Activated naive CD8-positive, alpha-beta T cell (primary cell): ENCODE measurements around the gene TNFAIP8L1.
"Not testable (repeated sequence)": the region's sequence is repeated elsewhere in the genome, so short reads cannot be mapped to it uniquely, and the experiment has no call there.

Experiments
- H3K27ac Mint-ChIP-seq: one replicate; pipeline ENCODE4 v1.8.0; 2021; ENCODE audit warnings: mixed read lengths
- H3K27me3 Mint-ChIP-seq: one replicate; pipeline ENCODE4 v1.8.0; 2021; ENCODE audit warnings: mixed read lengths
- H3K36me3 Mint-ChIP-seq: one replicate; pipeline ENCODE4 v1.8.0; 2021; ENCODE audit warnings: mixed read lengths
- H3K4me1 Mint-ChIP-seq: one replicate; pipeline ENCODE4 v1.8.0; 2021; ENCODE audit warnings: low read depth, mixed read lengths
- H3K4me3 Mint-ChIP-seq: one replicate; pipeline ENCODE4 v1.8.0; 2021; ENCODE audit warnings: mild to moderate bottlenecking, mixed read lengths
- H3K9me3 Mint-ChIP-seq: one replicate; pipeline ENCODE4 v1.8.0; 2021; ENCODE audit warnings: low read depth, mixed read lengths

The TNFAIP8L1 gene

DNA sequence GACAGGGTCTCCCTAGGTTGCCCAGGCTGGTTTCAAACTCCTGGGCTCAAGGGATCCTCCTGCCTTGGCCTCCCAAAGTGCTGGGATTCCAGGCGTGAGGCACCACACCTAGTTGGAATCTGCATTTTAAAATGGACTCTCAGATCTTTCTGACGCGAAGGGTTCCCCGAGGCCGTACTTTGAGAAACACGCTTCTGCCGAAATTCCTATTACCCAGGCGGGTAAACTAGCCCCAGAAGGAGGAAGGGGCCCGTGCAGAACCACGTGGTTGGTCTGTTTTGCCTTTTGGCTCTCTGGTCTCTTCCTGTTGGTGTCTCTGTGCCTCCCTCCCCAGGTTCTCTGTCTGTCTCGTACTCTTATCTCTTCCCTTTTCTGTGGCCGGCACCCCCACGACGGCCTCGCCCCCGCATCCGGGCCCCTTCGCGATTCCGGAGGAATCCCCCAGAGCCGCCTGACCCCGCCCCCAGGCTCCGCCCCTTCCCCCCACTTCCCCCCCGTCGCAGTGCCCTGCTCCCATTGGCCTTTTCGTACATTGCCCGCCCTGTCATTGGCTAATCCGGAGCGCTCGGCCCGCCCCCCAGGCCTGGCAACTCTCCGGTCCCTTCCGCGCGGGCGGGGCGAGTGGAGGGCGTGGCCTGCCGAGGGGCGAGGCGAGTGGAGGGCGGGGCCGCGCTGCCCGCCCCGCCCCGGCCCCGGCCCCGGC is at the start of gene TNFAIP8L1:
TSS of gene TNFAIP8L1 (plus strand) at position 689 of the 703 bp plus-strand sequence. CDS start 12,354 bp downstream, outside the sequence.
- peaks cover 32% of the 10 kb centered on the region for H3K4me1 Mint-ChIP-seq
- H3K27me3 Mint-ChIP-seq, result no peaks in the 10 kb centered on the region
- no peaks in the 10 kb centered on the region for H3K36me3 Mint-ChIP-seq

DNA sequence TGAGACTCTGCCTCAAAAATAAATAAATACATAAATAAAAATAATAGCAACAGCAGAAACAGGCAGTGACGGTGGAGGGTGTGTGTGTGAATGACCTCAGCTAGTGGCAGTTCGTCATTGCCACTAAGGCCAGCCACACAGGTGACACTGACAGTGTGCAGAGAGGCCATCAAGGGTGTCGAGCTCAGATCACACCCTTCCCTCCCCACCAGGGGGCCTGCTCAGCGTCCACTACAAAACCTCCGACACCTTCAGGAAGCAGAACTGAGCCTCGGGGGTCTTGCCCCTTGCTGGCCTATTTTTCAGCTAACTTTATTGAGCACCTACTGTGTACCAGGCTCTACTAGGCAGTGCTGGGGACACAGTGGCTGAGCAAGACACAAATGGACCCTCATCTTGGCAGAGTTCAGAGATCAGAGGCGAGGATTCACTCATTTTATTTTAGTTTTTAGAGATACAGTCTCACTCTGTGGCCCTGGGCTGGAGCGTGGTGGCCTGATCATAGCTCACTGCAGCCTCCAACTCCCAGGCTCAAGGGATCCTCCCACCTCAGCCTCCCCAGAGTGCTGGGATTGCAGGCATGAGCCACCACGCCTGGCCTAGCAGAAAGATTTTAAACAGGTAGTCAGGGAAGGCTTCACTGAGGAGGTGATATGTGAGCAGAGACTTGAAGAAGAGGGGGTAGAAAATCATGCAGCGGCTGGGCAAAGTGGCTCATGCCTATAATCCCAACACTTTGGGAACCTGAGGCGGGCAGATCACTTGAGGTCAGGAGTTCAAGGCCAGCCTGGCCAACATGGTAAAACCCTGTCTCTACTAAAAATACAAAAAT is 49.5 kb upstream of the TNFAIP8L1 start:
- H3K9me3 Mint-ChIP-seq, result no peaks in the 10 kb centered on the region
- peaks cover 4% of the 10 kb centered on the region for H3K4me1 Mint-ChIP-seq
- H3K27ac Mint-ChIP-seq, result no peak overlapping the region
- H3K36me3 Mint-ChIP-seq, result no peaks in the 10 kb centered on the region
- H3K27me3 Mint-ChIP-seq, result peaks cover 23% of the 10 kb centered on the region
- no peak overlapping the region for H3K4me3 Mint-ChIP-seq

More for the DNA sequence above, at the start of gene TNFAIP8L1:
- H3K4me3 Mint-ChIP-seq, result peak within 1 kb of the TSS; percentile 93
- no peaks in the 10 kb centered on the region for H3K9me3 Mint-ChIP-seq
- H3K27ac Mint-ChIP-seq, result peak within 1 kb of the TSS; percentile 99

DNA sequence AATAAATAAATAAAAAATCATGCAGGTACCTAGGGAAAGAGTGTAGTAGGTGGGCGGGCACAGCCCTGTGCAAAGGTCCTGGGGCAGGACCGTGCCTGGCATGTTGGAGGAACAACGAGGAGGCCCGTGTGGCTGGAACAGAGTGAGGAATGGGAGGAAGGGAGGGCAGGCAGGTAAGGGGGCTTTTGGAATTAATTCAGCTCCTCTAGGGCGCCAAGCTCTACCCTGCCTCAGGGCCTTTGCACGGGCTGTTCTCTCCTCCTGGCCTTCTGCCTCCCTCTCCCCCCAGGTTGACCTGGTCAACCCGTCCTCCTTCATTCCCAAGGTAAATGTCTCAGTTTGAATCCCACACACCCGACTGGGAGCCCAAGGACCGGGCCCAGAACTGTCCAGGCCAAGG is 48.8 kb upstream of the TNFAIP8L1 start:
- peaks cover 22% of the 10 kb centered on the region for H3K27me3 Mint-ChIP-seq
- no peaks in the 10 kb centered on the region for H3K36me3 Mint-ChIP-seq

DNA sequence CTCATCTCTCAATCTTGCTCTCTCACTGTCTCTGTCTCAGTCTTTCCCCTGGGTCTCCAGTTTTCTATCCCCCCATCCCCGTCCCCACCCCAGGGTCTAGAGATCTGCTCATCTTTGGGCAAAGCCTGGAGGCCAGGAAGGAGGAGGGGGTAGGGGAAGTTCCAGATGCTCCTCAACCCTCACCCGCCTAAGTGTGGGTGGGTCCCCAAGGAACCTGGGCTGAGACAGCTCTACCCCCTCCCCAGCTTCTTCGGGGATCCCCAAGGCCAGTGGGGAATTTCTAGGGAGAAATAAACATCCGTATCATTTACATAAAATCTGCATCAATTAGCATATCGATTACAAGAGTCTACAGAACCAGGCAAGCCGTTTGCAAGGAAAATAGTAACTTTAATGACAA is 48.0 kb upstream of the TNFAIP8L1 start:
- peaks cover 16% of the 10 kb centered on the region for H3K27me3 Mint-ChIP-seq
- H3K27ac Mint-ChIP-seq, result no peak overlapping the region

More for the DNA sequence above, 48.8 kb upstream of the TNFAIP8L1 start:
- Mint-ChIP-seq H3K4me1 (peaks cover 2% of the 10 kb centered on the region), H3K4me3 (no peak overlapping the region), H3K27ac (no peak overlapping the region), H3K9me3 (no peaks in the 10 kb centered on the region)

DNA sequence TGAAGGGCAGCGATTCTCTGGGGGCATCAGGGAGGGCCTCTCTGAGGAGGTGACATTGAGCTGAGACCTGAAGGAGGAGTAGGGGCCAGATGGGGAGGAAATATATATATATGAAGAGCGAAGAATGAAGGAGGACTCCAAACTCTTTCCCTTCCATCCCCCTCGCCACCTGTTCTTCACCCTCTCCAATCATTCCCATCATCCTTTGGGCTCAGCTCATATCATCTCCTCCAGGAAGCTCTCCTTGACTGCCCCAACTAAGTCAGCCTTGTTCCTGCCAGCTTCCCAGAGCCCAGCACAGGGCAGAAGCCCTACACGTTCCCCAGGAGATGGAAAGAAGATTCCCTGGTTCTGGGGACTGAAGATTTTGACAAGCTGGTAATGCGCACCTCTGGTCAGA is 46.9 kb upstream of the TNFAIP8L1 start:
- Mint-ChIP-seq H3K4me3 (no peak overlapping the region), H3K4me1 (peaks cover 4% of the 10 kb centered on the region), H3K36me3 (no peaks in the 10 kb centered on the region), H3K27me3 (peaks cover 17% of the 10 kb centered on the region), H3K9me3 (no peaks in the 10 kb centered on the region), H3K27ac (no peak overlapping the region)

More for the DNA sequence above, 48.0 kb upstream of the TNFAIP8L1 start:
- H3K4me1 Mint-ChIP-seq, result no peaks in the 10 kb centered on the region
- H3K36me3 Mint-ChIP-seq, result no peaks in the 10 kb centered on the region
- no peak overlapping the region for H3K4me3 Mint-ChIP-seq
- no peaks in the 10 kb centered on the region for H3K9me3 Mint-ChIP-seq

DNA sequence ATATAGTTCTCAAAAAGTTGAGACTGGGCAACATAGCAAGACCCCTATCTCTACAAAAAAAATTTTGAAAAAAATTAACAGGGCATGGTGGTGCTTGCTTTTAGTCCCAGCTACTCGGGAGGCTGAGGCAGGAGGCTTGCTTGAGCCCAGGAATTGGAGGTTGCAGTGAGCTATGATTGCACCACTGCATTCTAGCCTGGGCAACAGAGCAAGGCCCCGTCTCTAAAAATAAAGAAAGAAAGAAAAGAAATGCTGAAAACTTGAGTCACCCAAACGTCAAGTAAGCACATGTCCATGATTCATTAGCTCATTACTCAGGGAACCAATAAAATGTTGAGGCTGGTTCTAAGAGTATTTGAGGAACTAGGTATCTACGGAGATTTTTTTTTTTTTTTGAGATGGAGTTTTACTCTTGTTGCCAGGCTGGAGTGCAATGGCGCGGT is 45.9 kb upstream of the TNFAIP8L1 start:
- Mint-ChIP-seq H3K36me3 (no peaks in the 10 kb centered on the region), H3K4me1 (peaks cover 5% of the 10 kb centered on the region), H3K9me3 (no peaks in the 10 kb centered on the region), H3K27ac (no peak overlapping the region), H3K4me3 (no peak overlapping the region), H3K27me3 (peaks cover 11% of the 10 kb centered on the region)

DNA sequence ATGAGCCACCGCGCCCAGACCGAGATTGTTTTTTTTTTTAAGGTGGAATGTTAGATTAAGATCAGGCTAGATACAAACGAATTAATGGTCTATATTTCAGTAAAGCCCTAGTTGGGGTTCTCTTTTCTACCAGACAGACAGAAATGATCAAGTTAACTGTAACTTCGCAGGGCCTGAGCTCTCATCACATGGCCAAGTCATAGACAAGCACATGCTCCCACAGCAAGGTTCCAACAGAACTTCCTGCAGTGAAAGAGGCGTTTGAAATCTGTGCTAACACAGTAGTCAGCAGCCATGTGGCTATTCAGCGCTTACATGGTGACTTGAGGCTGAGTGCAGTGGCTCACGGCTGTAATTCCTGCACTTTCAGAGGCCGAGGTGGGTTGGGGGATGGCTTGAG is 45.1 kb upstream of the TNFAIP8L1 start:
- Mint-ChIP-seq H3K27me3 (peaks cover 13% of the 10 kb centered on the region), H3K4me3 (no peak overlapping the region)

DNA sequence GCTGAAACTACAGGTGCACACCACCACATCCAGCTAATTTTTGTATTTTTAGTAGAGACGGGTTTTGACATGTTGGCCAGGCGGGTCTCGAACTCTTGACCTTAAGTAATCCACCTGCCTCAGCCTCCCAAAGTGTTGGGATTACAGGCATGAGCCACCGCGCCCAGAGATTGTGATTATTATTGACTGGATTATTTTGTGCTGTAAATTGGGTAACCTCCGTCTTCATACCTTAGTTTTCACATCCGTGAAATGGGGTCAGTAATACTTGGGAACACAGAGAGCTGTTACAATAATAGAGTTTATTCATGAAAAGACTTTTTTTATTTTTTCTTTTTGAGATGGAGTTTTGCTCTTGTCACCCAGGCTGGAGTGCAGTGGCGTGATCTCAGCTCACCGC is 44.2 kb upstream of the TNFAIP8L1 start:
- peaks cover 16% of the 10 kb centered on the region for H3K27me3 Mint-ChIP-seq
- H3K27ac Mint-ChIP-seq, H3K4me1 Mint-ChIP-seq, H3K4me3 Mint-ChIP-seq, H3K9me3 Mint-ChIP-seq, H3K36me3 Mint-ChIP-seq: not testable (repeated sequence)

More for the DNA sequence above, 45.1 kb upstream of the TNFAIP8L1 start:
- H3K27ac Mint-ChIP-seq, result no peak overlapping the region
- peaks cover 7% of the 10 kb centered on the region for H3K4me1 Mint-ChIP-seq
- H3K36me3 Mint-ChIP-seq, result no peaks in the 10 kb centered on the region
- H3K9me3 Mint-ChIP-seq, result no peaks in the 10 kb centered on the region

DNA sequence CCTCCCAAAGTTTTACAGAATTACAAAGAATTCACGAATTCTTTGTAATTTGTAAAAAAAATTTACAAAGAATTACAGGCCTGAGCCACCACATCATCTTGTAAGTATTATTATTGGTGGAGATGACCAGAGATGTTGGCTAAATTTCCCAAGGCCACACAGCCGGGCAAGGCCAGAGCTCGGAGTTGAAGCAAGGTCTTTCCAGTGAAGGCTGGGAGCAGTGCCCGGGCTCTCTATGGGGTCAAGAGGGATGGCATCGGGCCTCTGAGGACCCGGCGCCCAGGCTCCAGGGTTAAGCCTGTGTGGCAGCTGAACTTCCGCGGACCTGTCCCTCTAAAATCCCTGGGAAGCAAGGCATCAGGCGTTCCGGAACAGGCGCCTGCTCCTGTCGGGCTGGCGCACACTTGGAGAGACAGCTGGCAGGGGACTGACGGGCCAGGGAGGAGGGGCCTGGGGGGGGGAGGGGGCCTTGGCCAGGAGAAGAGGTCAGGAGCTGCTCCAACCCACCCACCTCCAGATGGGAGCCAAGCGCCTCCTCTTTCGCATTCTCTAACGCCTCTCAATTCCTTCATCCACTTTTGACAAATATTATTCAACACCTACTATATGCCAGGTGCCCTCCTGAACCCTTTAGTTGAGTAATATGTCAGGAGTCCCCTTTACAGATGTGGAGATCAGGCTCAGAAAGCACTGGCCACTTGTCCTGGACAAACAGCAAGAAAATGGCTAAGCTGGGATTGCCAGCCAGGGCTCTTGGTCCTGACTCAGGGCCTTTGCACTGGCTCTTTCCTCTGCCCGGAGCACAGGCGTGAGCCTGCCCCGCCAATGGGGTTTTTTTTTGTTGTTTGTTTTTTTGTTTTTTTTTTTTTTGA is 43.0 kb upstream of the TNFAIP8L1 start:
- H3K36me3 Mint-ChIP-seq, result no peaks in the 10 kb centered on the region
- no peak overlapping the region for H3K27ac Mint-ChIP-seq
- peaks cover 8% of the 10 kb centered on the region for H3K4me1 Mint-ChIP-seq
- peaks cover 19% of the 10 kb centered on the region for H3K27me3 Mint-ChIP-seq
- H3K4me3 Mint-ChIP-seq, result no peak overlapping the region
- no peaks in the 10 kb centered on the region for H3K9me3 Mint-ChIP-seq

DNA sequence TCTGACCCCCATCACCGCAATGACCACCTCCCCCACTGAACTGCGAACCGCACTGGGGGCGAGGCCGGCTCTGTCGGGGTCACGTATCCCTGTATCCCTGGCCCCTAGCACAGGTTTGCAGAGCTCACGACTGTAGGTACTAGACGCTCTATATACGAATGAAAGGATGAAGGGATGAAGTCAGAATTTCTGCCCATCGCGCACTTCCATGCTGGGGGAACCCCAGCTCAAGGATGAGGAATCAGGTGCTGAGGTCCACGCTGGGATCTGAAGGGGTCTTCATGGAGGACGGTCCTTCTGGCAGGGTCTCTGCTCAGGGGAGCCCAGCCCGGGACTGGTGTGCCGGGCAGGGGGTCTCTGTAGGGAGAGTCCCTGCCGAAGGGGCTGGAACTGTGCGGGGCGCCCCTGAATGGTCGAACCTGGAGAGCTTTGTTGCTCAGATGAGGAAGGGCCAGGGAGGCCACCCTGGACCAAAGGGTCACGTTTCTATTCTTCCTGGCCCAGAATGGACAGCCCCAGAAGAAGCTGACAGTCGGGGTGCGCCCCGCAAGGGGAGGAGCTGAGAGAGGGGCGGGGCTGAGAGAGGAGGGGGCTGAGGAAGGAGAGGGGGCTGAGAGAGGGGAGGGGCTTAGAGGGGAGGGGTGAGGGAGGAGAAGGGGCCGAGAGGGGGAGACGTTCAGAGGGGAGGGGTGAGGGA is 41.9 kb upstream of the TNFAIP8L1 start:
- Mint-ChIP-seq H3K4me3 (peak overlapping the region; percentile 72), H3K9me3 (no peaks in the 10 kb centered on the region), H3K27me3 (peaks cover 15% of the 10 kb centered on the region), H3K36me3 (no peaks in the 10 kb centered on the region), H3K4me1 (peaks cover 8% of the 10 kb centered on the region), H3K27ac (no peak overlapping the region)

DNA sequence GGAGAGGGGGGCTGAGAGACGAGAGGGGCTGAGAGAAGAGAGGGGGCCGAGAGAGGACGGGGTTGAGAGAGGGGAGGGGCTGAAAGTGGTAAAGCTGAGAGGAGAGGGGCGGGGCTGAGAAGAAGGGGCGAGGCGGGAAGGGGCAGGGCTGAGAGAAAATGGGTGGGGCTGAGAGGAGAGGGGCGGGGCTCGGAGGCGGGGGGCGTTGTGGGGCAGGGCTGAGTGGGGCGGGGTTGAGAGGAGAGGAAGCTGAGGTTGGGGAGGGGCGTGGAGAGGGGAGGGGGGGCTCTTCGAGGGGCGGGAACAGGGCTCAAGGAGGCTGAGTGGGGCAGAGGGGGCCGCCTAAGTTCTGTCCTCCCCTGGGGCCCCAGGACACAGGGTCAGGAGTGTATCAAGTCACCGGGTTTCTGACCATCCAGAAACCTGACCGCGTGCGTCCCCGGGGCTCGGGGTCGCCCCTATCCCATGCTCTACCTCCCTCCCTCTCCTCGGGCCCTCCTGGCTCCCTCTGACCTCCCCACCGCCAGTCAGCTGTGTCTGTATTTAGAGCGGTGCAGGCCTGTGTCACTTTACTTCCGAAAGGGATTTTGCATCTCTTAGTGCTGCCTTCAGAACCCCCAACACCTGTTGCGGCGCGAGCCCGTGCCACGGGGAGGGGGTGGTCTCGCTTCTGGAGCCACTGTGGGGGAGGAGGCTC is 41.2 kb upstream of the TNFAIP8L1 start:
- peak overlapping the region; percentile 53 for H3K4me3 Mint-ChIP-seq

DNA sequence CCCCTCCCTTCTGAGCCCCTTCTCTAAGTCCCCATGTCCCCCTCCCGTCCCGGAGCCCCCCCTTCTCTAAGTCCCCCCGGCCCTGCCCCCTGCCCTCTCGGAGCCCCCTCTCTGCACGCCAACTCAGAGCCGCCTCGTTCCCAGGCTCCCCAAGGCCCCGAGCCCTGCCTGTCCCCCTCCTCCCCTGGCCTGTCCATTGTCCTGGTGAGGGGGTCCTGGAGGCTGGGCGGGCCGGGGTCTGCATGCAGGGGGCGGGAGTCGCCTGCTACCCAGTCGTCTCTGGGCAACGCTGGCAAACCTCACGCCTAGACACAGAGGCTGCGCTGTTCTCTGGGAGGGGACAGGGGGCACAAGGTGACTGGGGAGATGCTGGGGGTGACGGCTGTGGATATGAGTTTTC is 40.6 kb upstream of the TNFAIP8L1 start:
- H3K36me3 Mint-ChIP-seq, result no peaks in the 10 kb centered on the region
- peak overlapping the region; percentile 63 for H3K4me3 Mint-ChIP-seq
- peaks cover 13% of the 10 kb centered on the region for H3K27me3 Mint-ChIP-seq
- no peaks in the 10 kb centered on the region for H3K9me3 Mint-ChIP-seq
- no peak overlapping the region for H3K27ac Mint-ChIP-seq
- peaks cover 8% of the 10 kb centered on the region for H3K4me1 Mint-ChIP-seq

More for the DNA sequence above, 41.2 kb upstream of the TNFAIP8L1 start:
- no peaks in the 10 kb centered on the region for H3K9me3 Mint-ChIP-seq
- H3K27ac Mint-ChIP-seq, result no peak overlapping the region
- H3K4me1 Mint-ChIP-seq, result peaks cover 8% of the 10 kb centered on the region
- H3K27me3 Mint-ChIP-seq, result peaks cover 13% of the 10 kb centered on the region
- no peaks in the 10 kb centered on the region for H3K36me3 Mint-ChIP-seq

DNA sequence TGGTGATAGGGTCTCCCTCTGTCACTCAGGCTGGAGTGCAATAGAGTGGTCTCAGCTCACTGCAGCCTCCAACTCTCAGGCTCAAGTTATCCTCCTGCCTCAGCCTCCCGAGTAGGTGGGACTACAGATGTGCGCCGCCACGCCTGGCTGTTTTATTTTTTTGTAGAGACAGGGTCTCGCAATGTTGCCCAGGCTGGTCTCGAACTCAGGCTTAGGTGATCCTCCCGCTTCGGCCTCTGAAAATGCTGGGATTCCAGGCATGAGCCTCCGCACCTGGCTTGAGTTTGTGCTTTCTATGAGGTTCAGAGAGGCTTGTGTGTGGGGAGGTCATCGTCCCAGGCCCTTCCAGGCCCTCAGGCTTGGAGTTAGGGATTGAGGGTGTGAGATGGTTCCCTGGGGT is 39.2 kb upstream of the TNFAIP8L1 start:
- Mint-ChIP-seq H3K36me3 (no peaks in the 10 kb centered on the region), H3K27ac (no peak overlapping the region), H3K4me3 (no peak overlapping the region), H3K4me1 (peaks cover 8% of the 10 kb centered on the region), H3K27me3 (peaks cover 13% of the 10 kb centered on the region), H3K9me3 (no peaks in the 10 kb centered on the region)

DNA sequence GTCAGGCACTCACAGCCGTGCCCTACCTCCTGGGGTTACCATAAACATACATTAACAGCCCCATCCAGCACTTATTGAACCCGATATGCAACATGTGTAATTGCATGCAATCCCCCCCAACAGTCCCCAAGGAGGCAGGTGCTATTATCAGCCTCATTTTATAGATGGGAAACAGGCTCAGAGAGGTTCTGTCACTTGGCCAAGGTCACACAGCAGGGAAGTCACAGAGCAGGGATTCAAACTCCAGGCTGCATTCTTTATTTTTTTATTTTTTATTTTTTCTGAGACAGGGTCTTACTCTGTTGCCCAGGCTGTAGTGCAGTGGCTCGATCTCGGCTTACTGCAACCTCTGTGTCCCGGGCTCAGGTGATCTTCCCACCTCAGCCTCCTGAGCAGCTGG is 38.4 kb upstream of the TNFAIP8L1 start:
- peaks cover 10% of the 10 kb centered on the region for H3K27me3 Mint-ChIP-seq

More for the DNA sequence above, 38.4 kb upstream of the TNFAIP8L1 start:
- Mint-ChIP-seq H3K4me3 (no peak overlapping the region), H3K36me3 (no peaks in the 10 kb centered on the region), H3K4me1 (peaks cover 8% of the 10 kb centered on the region), H3K9me3 (no peaks in the 10 kb centered on the region), H3K27ac (no peak overlapping the region)
